Stomach smooth muscle (tissue), 2 donors: ENCODE data around the gene SNRK.

Experiments
- H3K27ac ChIP-seq: one replicate; pipeline ENCODE4 v1.7.0; 2013; ENCODE audit warnings: mild to moderate bottlenecking, low read length, inconsistent platforms
- H3K27me3 ChIP-seq, 2 donors: one replicate each; pipeline ENCODE4 v1.7.0; 2013; ENCODE audit warnings: low read length in 2 of 2; ENCODE audit not compliant: insufficient read depth in 2 of 2, control insufficient read depth in 1 of 2
- H3K36me3 ChIP-seq, 2 donors: one replicate each; pipeline ENCODE4 v1.7.0; 2013; ENCODE audit warnings: low read length in 2 of 2; ENCODE audit not compliant: control insufficient read depth in 2 of 2, insufficient read depth in 2 of 2
- H3K4me1 ChIP-seq: one replicate; pipeline ENCODE4 v1.7.0; 2013; ENCODE audit warnings: low read length; ENCODE audit not compliant: control insufficient read depth, insufficient read depth
- H3K4me3 ChIP-seq, 2 donors: one replicate each; pipeline ENCODE4 v1.7.0; 2013; ENCODE audit warnings: low read length in 2 of 2
- H3K9ac ChIP-seq, 2 donors: one replicate each; pipeline ENCODE4 v1.7.0; 2013; ENCODE audit warnings: low read length in 2 of 2, mild to moderate bottlenecking in 1 of 2
- H3K9me3 ChIP-seq, 2 donors: one replicate each; pipeline ENCODE4 v1.7.0; 2013; ENCODE audit warnings: low read length in 2 of 2; ENCODE audit not compliant: control insufficient read depth in 2 of 2
- donor health status: healthy.
- donor health status: Pancreatic carcinoma.

SNRK gene

DNA sequence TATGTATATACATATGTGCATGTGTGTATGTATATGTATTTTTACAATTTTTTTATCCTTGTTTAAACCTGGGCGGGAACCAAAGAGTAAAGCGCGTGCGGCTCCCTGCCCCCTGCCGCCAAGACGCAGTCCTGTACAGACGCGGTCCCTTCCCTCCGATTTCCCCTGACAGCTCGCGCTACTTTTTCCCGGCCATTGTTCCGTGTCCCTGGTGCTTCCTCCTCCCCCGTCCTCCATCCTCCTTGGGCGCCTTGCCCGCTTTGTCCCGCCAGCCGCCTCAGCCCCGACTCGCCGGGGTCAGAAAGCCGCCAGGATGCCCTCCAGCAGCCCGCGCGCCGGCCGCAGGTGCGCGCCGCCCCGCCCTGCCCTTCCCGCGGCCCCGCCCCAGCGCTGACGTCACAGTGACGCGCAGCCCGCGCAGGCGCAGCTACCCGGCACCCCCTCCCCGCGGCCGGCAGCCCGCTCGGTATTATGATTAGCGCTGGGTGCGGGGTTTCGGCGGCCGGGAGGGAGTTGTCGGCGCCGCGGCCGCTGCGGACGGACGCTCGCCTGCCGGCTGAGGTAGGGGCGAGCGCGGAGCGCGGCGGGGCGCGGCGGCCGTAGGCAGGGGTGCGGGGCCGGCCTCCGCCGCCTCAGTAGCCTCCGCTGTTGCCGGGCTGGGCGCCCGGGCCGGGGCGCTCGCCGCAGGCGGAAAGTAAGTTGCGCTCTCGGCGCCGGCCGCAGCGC, at the start of gene SNRK:
SNRK (plus strand) TSS at position 426 of the 726 bp plus-strand sequence. CDS start 16,664 bp downstream, outside the sequence.
- H3K9ac ChIP-seq: peak within 1 kb of the TSS; percentile 85 to 96
- H3K4me1 ChIP-seq: peaks cover 26% of the 10 kb centered on the region

DNA sequence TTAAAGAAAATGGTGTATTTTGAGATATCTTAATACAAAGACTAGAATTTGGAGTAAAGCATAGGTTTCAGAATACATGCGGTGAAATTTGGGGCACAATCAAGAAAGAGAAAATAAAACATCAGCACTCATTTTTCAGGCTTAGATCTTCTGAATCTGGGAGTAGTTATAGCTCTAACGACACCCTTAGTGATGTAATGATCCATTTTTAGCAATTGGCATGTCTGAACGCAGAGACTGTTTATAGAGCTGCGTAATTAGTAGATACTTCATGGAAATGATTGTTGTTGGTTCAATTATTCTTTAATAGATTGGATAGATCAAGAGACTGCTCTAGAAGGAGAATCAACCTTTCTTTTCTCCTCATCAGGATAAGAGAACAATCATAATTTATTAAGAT, 47.5 kb upstream of the SNRK start:
- H3K27ac ChIP-seq: no peak overlapping the region
- H3K4me1 ChIP-seq: no peaks in the 10 kb centered on the region
- H3K27me3 ChIP-seq: no peaks in the 10 kb centered on the region
- H3K9ac ChIP-seq: no peak overlapping the region
- H3K9me3 ChIP-seq: peaks cover 0 to 7% of the 10 kb centered on the region in 2 donors
- H3K36me3 ChIP-seq: no peaks in the 10 kb centered on the region
- no peak overlapping the region for H3K4me3 ChIP-seq

More for the DNA sequence above, at the start of gene SNRK:
- H3K27ac ChIP-seq: peak within 1 kb of the TSS; percentile 91
- peak within 1 kb of the TSS; percentile 86 to 96 for H3K4me3 ChIP-seq
- no peaks in the 10 kb centered on the region for H3K9me3 ChIP-seq
- H3K36me3 ChIP-seq: no peaks in the 10 kb centered on the region
- H3K27me3 ChIP-seq: no peaks in the 10 kb centered on the region

- H3K36me3 ChIP-seq: no peaks in the 10 kb centered on the region
- no peak overlapping the region for H3K9ac ChIP-seq
- no peak overlapping the region for H3K27ac ChIP-seq
- no peaks in the 10 kb centered on the region for H3K4me1 ChIP-seq
- no peaks in the 10 kb centered on the region for H3K27me3 ChIP-seq
- no peak overlapping the region for H3K4me3 ChIP-seq
- H3K9me3 ChIP-seq: peaks cover 0 to 7% of the 10 kb centered on the region in 2 donors
Observed at GRCh38 chr3:43239755-43240154, 46.6 kb upstream of the SNRK start.

- Histone ChIP-seq H3K27ac (no peak overlapping the region), H3K4me3 (no peak overlapping the region), H3K27me3 (no peaks in the 10 kb centered on the region), H3K36me3 (no peaks in the 10 kb centered on the region), H3K4me1 (peaks cover 19% of the 10 kb centered on the region), H3K9ac (no peak overlapping the region), H3K9me3 (peaks cover 0 to 4% of the 10 kb centered on the region in 2 donors)
Observed at GRCh38 chr3:43243590-43244587, 42.5 kb upstream of the SNRK start.

- H3K9ac ChIP-seq: no peak overlapping the region
- no peak overlapping the region for H3K27ac ChIP-seq
- peaks cover 0 to 4% of the 10 kb centered on the region in 2 donors for H3K9me3 ChIP-seq
- H3K4me1 ChIP-seq: peaks cover 21% of the 10 kb centered on the region
- no peaks in the 10 kb centered on the region for H3K36me3 ChIP-seq
- no peaks in the 10 kb centered on the region for H3K27me3 ChIP-seq
- no peak overlapping the region for H3K4me3 ChIP-seq
Observed at GRCh38 chr3:43244694-43245093, 41.6 kb upstream of the SNRK start.

DNA sequence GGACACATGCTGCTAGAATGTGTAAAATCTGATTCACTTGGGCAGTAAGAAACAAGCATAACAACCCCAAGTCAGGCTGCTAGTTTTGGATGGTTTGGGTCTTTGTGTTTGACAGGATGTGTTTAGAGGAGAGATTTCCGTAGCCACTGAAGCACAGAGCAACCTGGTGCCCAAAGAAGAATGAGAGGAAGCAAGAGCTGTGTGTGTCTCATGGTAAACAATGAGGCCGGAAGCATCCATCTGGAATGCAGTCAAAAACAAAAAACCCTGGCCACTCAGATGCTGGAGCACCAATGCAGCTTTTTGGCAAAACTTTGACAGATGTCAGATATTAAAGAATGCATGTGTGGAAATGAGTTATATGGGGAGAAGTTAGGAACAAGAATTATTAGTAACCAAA, 39.4 kb upstream of the SNRK start:
- Histone ChIP-seq H3K27ac (peak overlapping the region; percentile 25), H3K9me3 (peaks cover 0 to 4% of the 10 kb centered on the region in 2 donors), H3K9ac (no peak overlapping the region), H3K4me1 (peaks cover 21% of the 10 kb centered on the region), H3K27me3 (no peaks in the 10 kb centered on the region), H3K4me3 (no peak overlapping the region), H3K36me3 (no peaks in the 10 kb centered on the region)

DNA sequence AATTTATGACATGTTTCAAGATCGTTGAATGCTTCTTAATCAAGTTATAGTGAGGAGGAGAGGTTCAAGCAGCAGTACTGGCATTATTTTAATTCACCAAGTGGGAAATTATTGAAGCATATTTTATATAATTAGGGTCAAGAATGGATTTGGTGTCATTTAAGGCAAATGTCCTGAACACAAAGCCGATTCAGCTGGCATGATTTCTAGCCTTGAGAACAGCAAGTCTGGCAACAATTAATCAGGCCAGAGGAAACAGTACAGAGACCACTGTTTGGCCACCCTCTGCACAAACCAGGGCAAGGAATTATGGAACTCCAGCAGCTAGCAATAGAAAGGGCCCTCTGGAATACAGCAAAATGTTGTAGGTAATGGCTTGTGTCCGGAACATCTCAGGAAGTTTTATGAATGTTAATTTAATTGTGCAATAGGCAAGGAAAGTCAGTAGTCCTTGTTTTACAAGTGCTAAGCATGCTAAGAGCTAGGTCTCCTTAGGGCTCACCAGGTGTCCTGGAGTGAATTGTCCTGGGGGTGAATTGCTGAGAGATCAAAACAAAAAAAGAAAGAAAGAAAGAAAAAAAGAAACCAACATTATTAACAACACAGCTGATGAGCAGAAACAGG, 38.7 kb upstream of the SNRK start:
- H3K27ac ChIP-seq: peak overlapping the region; percentile 25
- H3K9ac ChIP-seq: no peak overlapping the region
- peaks cover 26% of the 10 kb centered on the region for H3K4me1 ChIP-seq

DNA sequence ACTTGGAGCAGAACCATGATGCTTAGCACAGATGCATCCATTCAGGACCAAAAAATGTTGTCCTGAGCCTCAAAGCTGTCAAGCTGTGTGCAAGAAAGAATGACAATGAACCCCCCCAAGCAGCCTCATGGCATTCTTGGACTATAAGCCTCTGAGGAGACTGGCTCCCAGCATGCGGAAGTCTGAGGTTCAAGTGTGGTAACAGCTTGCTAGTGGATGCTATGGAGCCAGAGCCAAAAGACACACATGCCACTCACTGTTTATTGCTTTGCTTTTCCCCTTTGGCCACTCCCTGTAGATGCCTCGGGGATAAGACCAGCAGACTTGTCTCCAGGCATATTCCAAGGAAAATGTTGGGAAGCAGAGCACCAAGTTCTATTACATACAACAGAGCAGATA, 38.2 kb upstream of the SNRK start:
- H3K27me3 ChIP-seq: no peaks in the 10 kb centered on the region
- H3K27ac ChIP-seq: no peak overlapping the region
- peaks cover 30% of the 10 kb centered on the region for H3K4me1 ChIP-seq
- H3K4me3 ChIP-seq: no peak overlapping the region
- H3K9ac ChIP-seq: no peak overlapping the region
- no peaks in the 10 kb centered on the region for H3K36me3 ChIP-seq
- no peaks in the 10 kb centered on the region for H3K9me3 ChIP-seq

More for the DNA sequence above, 38.7 kb upstream of the SNRK start:
- Histone ChIP-seq H3K4me3 (no peak overlapping the region), H3K27me3 (no peaks in the 10 kb centered on the region), H3K36me3 (no peaks in the 10 kb centered on the region), H3K9me3 (peaks cover 0 to 2% of the 10 kb centered on the region in 2 donors)

DNA sequence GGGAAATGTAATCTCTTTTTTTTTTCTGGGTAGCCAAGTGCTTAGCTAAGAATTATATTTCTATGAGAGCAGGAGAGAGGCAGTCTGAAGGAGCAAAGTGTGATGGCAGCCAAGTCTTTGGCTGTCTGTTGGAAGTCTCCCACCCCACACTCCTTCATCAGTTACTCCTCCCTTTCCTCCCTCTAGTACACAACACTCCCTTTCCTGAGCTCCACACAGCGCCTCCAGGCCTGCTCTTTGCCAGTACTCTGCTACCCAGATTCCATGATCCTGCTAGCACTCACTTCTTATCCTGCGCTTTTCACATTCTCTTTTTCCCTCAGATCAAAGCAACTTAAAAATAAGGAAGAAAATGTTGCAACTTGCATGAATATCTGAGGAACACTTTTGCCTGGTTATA, 37.4 kb upstream of the SNRK start:
- Histone ChIP-seq H3K36me3 (no peaks in the 10 kb centered on the region), H3K4me1 (peaks cover 36% of the 10 kb centered on the region), H3K9ac (no peak overlapping the region), H3K4me3 (no peak overlapping the region), H3K27ac (no peak overlapping the region), H3K27me3 (no peaks in the 10 kb centered on the region), H3K9me3 (no peaks in the 10 kb centered on the region)

DNA sequence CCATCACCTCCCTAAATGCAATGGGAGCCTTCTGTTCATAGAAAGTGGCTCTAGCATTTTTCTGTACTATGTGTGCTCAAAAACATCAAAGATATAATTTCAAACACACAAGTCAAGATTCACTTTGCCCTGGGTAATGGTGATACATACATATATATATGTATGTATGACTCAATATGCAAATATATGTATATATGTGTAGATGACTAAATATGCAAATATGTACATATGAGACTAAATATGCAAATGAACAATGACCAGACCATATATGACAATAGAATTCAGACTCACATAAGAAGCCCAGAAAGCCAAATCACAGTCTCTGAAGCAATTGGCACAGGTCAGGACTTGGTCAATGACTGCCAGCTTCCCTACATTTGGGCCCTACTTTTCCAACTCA, 36.9 kb upstream of the SNRK start:
- Histone ChIP-seq H3K9ac (no peak overlapping the region), H3K4me1 (peaks cover 40% of the 10 kb centered on the region), H3K27me3 (no peaks in the 10 kb centered on the region), H3K27ac (no peak overlapping the region), H3K9me3 (no peaks in the 10 kb centered on the region), H3K4me3 (no peak overlapping the region), H3K36me3 (no peaks in the 10 kb centered on the region)
